ENCODE measurements around the gene TMEM247. TPM values are rescaled to one million over a fixed set of nuclear protein-coding genes. Genes with fewer than 3 reads are reported as not detected.
"Not testable (repeated sequence)": the region's sequence is repeated elsewhere in the genome, so short reads cannot be mapped to it uniquely, and the experiment has no call there.

TMEM247 gene
- total RNA-seq, 4 donors from 2014 or later, result not detected

DNA sequence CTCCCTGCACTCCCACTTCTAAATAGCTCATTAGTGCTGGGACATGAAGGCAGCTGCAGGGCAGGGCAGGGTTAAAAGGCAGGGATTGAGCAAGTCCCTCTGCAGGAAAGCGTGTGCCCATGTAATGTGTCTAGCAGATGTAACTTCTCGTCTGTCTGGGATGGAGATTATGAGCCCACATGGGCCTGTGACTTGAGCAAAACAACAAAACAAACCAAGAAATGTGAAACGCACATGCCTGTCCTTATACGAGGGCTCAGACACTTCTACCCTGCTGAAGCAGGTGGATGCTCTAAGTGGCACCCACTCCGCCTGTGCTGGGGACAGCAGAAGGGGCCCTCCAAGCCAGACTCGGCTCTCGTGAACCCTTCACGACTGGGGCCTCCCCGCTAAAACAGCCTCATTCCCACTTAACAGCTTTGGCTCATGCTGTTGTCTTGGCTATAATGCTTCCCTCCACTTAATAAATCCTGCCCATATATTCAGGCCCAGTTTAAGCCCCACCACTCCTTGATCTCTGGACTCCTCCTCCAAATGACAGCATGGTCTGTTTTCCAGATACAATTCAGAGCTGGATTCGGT lies 40.9 kb downstream of the TMEM247 start:
- WGBS, 2 donors (ENCODE audit: low coverage in 1 of 2), result 60 to 75% methylated on average over 1 to 10 of the region's 10 CpGs
- intact Hi-C loops (cut with DNase I; ENCODE audit: low total_unique reads) (no loop called here), in situ Hi-C loops (cut with MboI; ENCODE audit: low pct_ligation_motif_present in 1 of 4, low pct_unique_long_range_greater_than_20kb in 1 of 4, low sequenced_read_pairs in 3 of 4) (no loop called here)
- H3K27me3 ChIP-seq, result no peaks in the 10 kb centered on the region
- H3K4me1 ChIP-seq, result peaks cover 0 to 7% (median 3%) of the 10 kb centered on the region in 4 donors
- TF ChIP-seq EP300 (IDR thresholded peaks at IDR 0.05; ENCODE audit: low read depth) (no peak), CTCF (IDR thresholded peaks at IDR 0.05) (no peak), POLR2AphosphoS5 (IDR thresholded peaks at IDR 0.05) (no peak), POLR2A (IDR thresholded peaks at IDR 0.05) (no peak)
- no peak for DNase-seq
- H3K36me3 ChIP-seq, result no peaks in the 10 kb centered on the region
- no peak overlapping the region for H3K4me3 ChIP-seq
- peaks cover 8 to 11% of the 10 kb centered on the region in 2 donors for H3K9me3 ChIP-seq
- peak overlapping the region; percentile 10 to 62 (median 32) for H3K27ac ChIP-seq

DNA sequence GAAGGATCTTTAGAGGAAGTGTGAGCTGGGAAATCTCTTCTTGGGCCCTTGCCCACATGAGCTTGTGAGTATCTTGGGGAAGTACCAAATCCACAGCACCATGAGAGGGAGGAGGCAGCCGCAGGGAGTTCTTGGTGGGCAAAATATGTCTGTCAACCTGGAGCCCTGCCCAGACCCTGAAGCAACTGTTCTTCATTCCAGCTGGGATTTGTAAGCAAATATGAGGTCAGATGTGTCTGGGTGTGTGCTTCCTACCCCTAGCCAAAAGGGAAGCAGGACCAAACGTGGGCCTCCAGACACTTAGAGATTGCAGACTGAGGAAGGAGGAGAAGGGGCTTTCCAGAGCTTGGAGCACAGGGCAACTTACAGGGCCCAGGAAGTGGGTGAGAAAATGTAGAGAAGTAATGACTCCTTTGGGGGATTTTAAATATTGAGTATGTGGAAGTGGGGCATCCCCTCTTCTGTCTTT lies 41.9 kb downstream of the TMEM247 start:
- peaks cover 0 to 5% of the 10 kb centered on the region in 2 donors for H3K9me3 ChIP-seq
- TF ChIP-seq POLR2A (IDR thresholded peaks at IDR 0.05) (no peak), POLR2AphosphoS5 (IDR thresholded peaks at IDR 0.05) (peak in 1 of 3 donors; percentile 49)
- in situ Hi-C loops (cut with MboI; ENCODE audit: low pct_ligation_motif_present in 1 of 4, low pct_unique_long_range_greater_than_20kb in 1 of 4, low sequenced_read_pairs in 3 of 4), result no loop called here
- WGBS, 2 donors (ENCODE audit: low coverage in 1 of 2), result 37% methylated on average over 2 of the region's 2 CpGs; no CpG with 5 or more reads in 1 of the 2 donors
- H3K4me1 ChIP-seq, result peaks cover 0 to 7% (median 3%) of the 10 kb centered on the region in 4 donors
- peak; percentile 57 for DNase-seq
- H3K36me3 ChIP-seq, result no peaks in the 10 kb centered on the region
- H3K27me3 ChIP-seq, result no peaks in the 10 kb centered on the region
- no peak overlapping the region for H3K4me3 ChIP-seq
- peak overlapping the region; percentile 10 to 62 (median 32) for H3K27ac ChIP-seq
- intact Hi-C loops (cut with DNase I; ENCODE audit: low total_unique reads), result no loop called here

GRCh38 chr2:46522385-46522784 lies 43.0 kb downstream of the TMEM247 start:
- intact Hi-C loops (cut with DNase I; ENCODE audit: low total_unique reads); DNase-seq; H3K27ac ChIP-seq; H3K4me1 ChIP-seq; H3K9me3 ChIP-seq; H3K4me3 ChIP-seq; in situ Hi-C loops (cut with MboI; ENCODE audit: low pct_ligation_motif_present in 1 of 4, low pct_unique_long_range_greater_than_20kb in 1 of 4, low sequenced_read_pairs in 3 of 4); H3K27me3 ChIP-seq; H3K36me3 ChIP-seq: not testable (repeated sequence)

DNA sequence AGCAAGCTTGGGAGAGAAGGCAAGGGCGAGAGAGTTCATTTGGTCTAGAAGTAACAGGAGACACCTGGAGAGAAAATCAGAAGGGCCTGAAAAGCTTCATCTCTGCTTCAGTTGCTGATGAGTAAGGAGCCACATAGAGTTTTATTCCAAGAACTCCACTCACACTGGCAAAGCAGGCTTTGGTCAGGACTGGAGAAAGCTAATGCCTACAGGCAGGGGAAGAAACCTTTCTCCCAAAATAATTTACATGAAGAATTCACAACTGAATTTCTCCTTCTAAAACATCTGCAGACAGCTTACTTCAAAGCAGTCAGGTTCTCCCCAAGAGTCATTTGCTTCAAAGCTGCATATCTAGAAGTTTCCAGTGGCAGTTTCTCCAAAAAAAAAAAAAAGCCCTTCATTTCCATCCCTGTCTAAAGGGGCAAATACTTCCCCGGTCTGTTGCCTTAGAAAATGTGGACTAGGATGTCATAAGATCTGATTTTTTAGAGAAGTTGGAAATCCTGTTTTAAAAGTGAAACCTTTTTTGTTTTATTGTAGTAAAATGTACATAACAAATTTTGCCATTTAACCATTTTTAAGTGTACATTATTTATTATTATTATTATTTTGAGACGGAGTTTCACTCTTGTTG lies 46.3 kb downstream of the TMEM247 start:
- DNase-seq, result no peak
- Histone ChIP-seq H3K27me3 (no peaks in the 10 kb centered on the region), H3K36me3 (no peaks in the 10 kb centered on the region), H3K4me3 (no peak overlapping the region), H3K27ac (no peak overlapping the region), H3K9me3 (no peaks in the 10 kb centered on the region), H3K4me1 (peaks cover 0 to 7% (median 3%) of the 10 kb centered on the region in 4 donors)
- WGBS, 2 donors (ENCODE audit: low coverage in 1 of 2), result 88% methylated on average over 2 to 3 of the region's 3 CpGs
- in situ Hi-C loops (cut with MboI; ENCODE audit: low pct_ligation_motif_present in 1 of 4, low pct_unique_long_range_greater_than_20kb in 1 of 4, low sequenced_read_pairs in 3 of 4), result no loop called here
- intact Hi-C loops (cut with DNase I; ENCODE audit: low total_unique reads), result no loop called here
- TF ChIP-seq CTCF (IDR thresholded peaks at IDR 0.05), result no peak
- no peak for TF ChIP-seq POLR2A (IDR thresholded peaks at IDR 0.05)

- 100% methylated on average over 1 of the region's 1 CpG; no CpG with 5 or more reads in 1 of the 2 donors for WGBS, 2 donors (ENCODE audit: low coverage in 1 of 2)
- in situ Hi-C loops (cut with MboI; ENCODE audit: low pct_ligation_motif_present in 1 of 4, low pct_unique_long_range_greater_than_20kb in 1 of 4, low sequenced_read_pairs in 3 of 4) (no loop called here), intact Hi-C loops (cut with DNase I; ENCODE audit: low total_unique reads) (no loop called here)
- no peak for DNase-seq
- Histone ChIP-seq H3K9me3 (no peaks in the 10 kb centered on the region), H3K4me3 (no peak overlapping the region), H3K4me1 (no peaks in the 10 kb centered on the region), H3K36me3 (no peaks in the 10 kb centered on the region), H3K27ac (no peak overlapping the region), H3K27me3 (no peaks in the 10 kb centered on the region)
- no peak for TF ChIP-seq POLR2A (IDR thresholded peaks at IDR 0.05)
Observed at GRCh38 chr2:46528880-46529279, 49.5 kb downstream of the TMEM247 start.
